ENCODE measurements around the gene AXDND1.
"Not testable (repeated sequence)": the region's sequence is repeated elsewhere in the genome, so short reads cannot be mapped to it uniquely, and the experiment has no call there.

The AXDND1 gene

DNA sequence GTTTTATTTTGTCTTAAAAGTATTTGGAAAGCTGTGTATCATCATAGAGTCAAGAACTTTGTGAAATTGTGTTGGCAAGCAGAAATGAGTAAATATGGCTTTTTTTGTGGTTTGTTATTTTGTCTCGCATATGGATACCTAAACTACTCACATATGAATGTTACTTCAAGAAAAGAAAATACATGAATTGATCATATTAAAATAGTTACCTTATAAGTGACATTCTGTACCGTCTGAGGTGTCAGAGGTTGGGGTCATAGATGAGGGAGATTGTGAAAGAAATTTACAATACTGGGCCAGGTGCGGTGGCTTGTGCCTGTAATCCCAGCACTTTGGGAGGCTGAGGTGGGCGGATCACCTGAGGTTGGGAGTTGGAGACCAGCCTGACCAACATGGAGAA lies 31.3 kb upstream of the AXDND1 start:
- Histone ChIP-seq H3K9me3 (ENCODE audit: control insufficient read depth in 2 of 2, low read length in 2 of 2) (no peaks in the 10 kb centered on the region), H3K9ac (ENCODE audit: low read length in 2 of 2) (no peak overlapping the region)

DNA sequence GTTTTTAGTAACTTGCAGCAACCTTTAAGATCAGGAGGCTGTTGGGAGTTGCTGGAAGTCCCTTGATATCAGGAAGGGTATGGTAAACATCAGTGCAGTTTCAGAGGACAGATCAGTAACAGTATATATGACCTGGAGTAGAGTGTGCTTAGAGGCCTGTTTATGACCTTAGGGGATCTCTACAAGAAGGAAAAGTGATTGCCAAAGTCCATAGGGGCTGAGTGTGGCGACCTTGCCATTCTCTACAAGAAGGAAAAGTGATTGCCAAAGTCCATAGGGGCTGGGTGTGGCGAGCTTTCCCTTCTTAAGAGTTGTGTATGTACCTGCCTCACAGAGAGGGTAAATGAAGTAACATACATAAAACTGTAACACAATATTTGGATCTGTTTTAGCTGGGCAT lies 28.5 kb upstream of the AXDND1 start:
- Histone ChIP-seq H3K9ac (ENCODE audit: low read length in 2 of 2) (no peak overlapping the region), H3K9me3 (ENCODE audit: control insufficient read depth in 2 of 2, low read length in 2 of 2) (no peaks in the 10 kb centered on the region), H3K27me3 (ENCODE audit: control insufficient read depth in 1 of 2, insufficient read depth in 2 of 2, low read length in 2 of 2) (no peaks in the 10 kb centered on the region), H3K4me1 (ENCODE audit: control insufficient read depth, insufficient read depth, low read length) (no peaks in the 10 kb centered on the region), H3K36me3 (ENCODE audit: control insufficient read depth in 2 of 2, insufficient read depth in 2 of 2, low read length in 2 of 2) (peaks cover 3 to 9% of the 10 kb centered on the region in 2 donors), H3K4me3 (ENCODE audit: low read length in 2 of 2) (no peak overlapping the region), H3K27ac (ENCODE audit: low read length) (no peak overlapping the region)

More for the DNA sequence above, 31.3 kb upstream of the AXDND1 start:
- Histone ChIP-seq H3K4me1 (ENCODE audit: control insufficient read depth, insufficient read depth, low read length) (no peaks in the 10 kb centered on the region), H3K27me3 (ENCODE audit: control insufficient read depth in 1 of 2, insufficient read depth in 2 of 2, low read length in 2 of 2) (no peaks in the 10 kb centered on the region), H3K27ac (ENCODE audit: low read length) (no peak overlapping the region), H3K4me3 (ENCODE audit: low read length in 2 of 2) (no peak overlapping the region), H3K36me3 (ENCODE audit: control insufficient read depth in 2 of 2, insufficient read depth in 2 of 2, low read length in 2 of 2) (peaks cover 0 to 4% of the 10 kb centered on the region in 2 donors)

GRCh38 chr1:179337942-179338560 lies 27.7 kb upstream of the AXDND1 start:
- H3K9ac ChIP-seq (ENCODE audit: low read length in 2 of 2), result no peak overlapping the region
- H3K27ac ChIP-seq (ENCODE audit: low read length), result no peak overlapping the region
- no peak overlapping the region for H3K4me3 ChIP-seq (ENCODE audit: low read length in 2 of 2)
- H3K36me3 ChIP-seq (ENCODE audit: control insufficient read depth in 2 of 2, insufficient read depth in 2 of 2, low read length in 2 of 2), result peaks cover 5 to 12% of the 10 kb centered on the region in 2 donors
- H3K4me1 ChIP-seq (ENCODE audit: control insufficient read depth, insufficient read depth, low read length), result no peaks in the 10 kb centered on the region
- no peaks in the 10 kb centered on the region for H3K27me3 ChIP-seq (ENCODE audit: control insufficient read depth in 1 of 2, insufficient read depth in 2 of 2, low read length in 2 of 2)
- no peaks in the 10 kb centered on the region for H3K9me3 ChIP-seq (ENCODE audit: control insufficient read depth in 2 of 2, low read length in 2 of 2)

DNA sequence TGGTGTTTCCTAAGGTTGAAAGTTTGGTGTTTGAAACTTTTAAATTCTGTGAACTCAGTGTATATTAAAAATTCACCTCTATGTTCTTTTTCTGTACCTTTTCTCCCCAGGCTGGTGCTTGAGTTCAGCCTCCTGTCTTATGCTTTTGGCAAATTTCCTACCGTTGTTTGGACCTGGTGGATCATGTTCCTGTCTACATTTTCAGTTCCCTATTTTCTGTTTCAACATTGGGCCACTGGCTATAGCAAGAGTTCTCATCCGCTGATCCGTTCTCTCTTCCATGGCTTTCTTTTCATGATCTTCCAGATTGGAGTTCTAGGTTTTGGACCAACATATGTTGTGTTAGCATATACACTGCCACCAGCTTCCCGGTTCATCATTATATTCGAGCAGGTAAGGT lies 24.9 kb upstream of the AXDND1 start:
- no peak overlapping the region for H3K27ac ChIP-seq (ENCODE audit: low read length)
- H3K9me3 ChIP-seq (ENCODE audit: control insufficient read depth in 2 of 2, low read length in 2 of 2), result no peaks in the 10 kb centered on the region
- peaks cover 17 to 27% of the 10 kb centered on the region in 2 donors for H3K36me3 ChIP-seq (ENCODE audit: control insufficient read depth in 2 of 2, insufficient read depth in 2 of 2, low read length in 2 of 2)

GRCh38 chr1:179341943-179342547 lies 23.7 kb upstream of the AXDND1 start:
- H3K4me3 ChIP-seq (ENCODE audit: low read length in 2 of 2), result no peak overlapping the region
- H3K9me3 ChIP-seq (ENCODE audit: control insufficient read depth in 2 of 2, low read length in 2 of 2), result no peaks in the 10 kb centered on the region
- H3K9ac ChIP-seq (ENCODE audit: low read length in 2 of 2), result no peak overlapping the region
- no peaks in the 10 kb centered on the region for H3K27me3 ChIP-seq (ENCODE audit: control insufficient read depth in 1 of 2, insufficient read depth in 2 of 2, low read length in 2 of 2)
- H3K27ac ChIP-seq (ENCODE audit: low read length), result no peak overlapping the region
- no peaks in the 10 kb centered on the region for H3K4me1 ChIP-seq (ENCODE audit: control insufficient read depth, insufficient read depth, low read length)
- peaks cover 21 to 32% of the 10 kb centered on the region in 2 donors for H3K36me3 ChIP-seq (ENCODE audit: control insufficient read depth in 2 of 2, insufficient read depth in 2 of 2, low read length in 2 of 2)

More for the DNA sequence above, 24.9 kb upstream of the AXDND1 start:
- H3K27me3 ChIP-seq (ENCODE audit: control insufficient read depth in 1 of 2, insufficient read depth in 2 of 2, low read length in 2 of 2), result no peaks in the 10 kb centered on the region
- no peak overlapping the region for H3K9ac ChIP-seq (ENCODE audit: low read length in 2 of 2)
- H3K4me3 ChIP-seq (ENCODE audit: low read length in 2 of 2), result no peak overlapping the region
- H3K4me1 ChIP-seq (ENCODE audit: control insufficient read depth, insufficient read depth, low read length), result no peaks in the 10 kb centered on the region

GRCh38 chr1:179342740-179343404 lies 22.9 kb upstream of the AXDND1 start:
- H3K4me1 ChIP-seq (ENCODE audit: control insufficient read depth, insufficient read depth, low read length), result no peaks in the 10 kb centered on the region
- no peak overlapping the region for H3K27ac ChIP-seq (ENCODE audit: low read length)
- H3K36me3 ChIP-seq (ENCODE audit: control insufficient read depth in 2 of 2, insufficient read depth in 2 of 2, low read length in 2 of 2), result peaks cover 26 to 27% of the 10 kb centered on the region in 2 donors
- no peak overlapping the region for H3K9ac ChIP-seq (ENCODE audit: low read length in 2 of 2)
- no peaks in the 10 kb centered on the region for H3K27me3 ChIP-seq (ENCODE audit: control insufficient read depth in 1 of 2, insufficient read depth in 2 of 2, low read length in 2 of 2)
- no peak overlapping the region for H3K4me3 ChIP-seq (ENCODE audit: low read length in 2 of 2)
- H3K9me3 ChIP-seq (ENCODE audit: control insufficient read depth in 2 of 2, low read length in 2 of 2), result no peaks in the 10 kb centered on the region

DNA sequence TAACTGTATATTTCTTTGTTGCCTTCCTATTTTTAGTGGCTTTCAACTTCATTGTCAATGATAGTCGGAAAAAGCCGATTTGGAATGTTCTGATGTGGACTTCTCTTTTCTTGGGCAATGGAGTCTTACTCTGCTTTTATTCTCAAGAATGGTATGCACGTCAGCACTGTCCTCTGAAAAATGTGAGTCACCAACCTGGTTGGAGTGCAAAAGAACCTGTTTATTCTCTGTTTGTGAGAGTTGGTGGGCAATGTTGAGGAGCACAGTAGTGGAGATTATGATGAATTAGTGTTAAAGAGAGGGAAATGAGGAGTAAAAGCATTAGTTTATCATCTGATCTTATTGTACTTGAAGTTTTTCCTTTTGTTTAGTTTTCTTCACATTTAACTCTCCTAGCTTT lies 14.5 kb upstream of the AXDND1 start:
- H3K36me3 ChIP-seq (ENCODE audit: control insufficient read depth in 2 of 2, insufficient read depth in 2 of 2, low read length in 2 of 2), result peaks cover 5 to 36% of the 10 kb centered on the region in 2 donors

DNA sequence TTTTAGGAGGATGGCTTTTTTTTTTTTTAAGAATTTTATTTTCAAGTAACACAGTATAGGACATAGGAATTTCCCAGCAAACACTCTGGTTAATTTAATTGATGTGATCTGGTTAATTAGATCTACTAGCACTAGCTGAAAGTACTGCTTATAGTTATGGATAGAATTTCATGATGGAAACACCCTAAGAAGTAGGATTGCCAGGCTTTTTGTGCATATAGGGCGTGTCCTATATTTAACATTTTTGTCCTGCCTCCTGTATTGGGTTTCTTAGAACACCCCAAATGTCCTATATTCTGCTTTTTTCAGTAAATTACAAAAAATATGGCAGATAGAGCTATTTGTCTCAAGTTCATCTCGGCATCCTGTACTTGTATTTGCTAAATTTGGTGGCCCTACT lies 13.5 kb upstream of the AXDND1 start:
- H3K4me3 ChIP-seq (ENCODE audit: low read length in 2 of 2), result no peak overlapping the region
- peaks cover 2 to 32% of the 10 kb centered on the region in 2 donors for H3K36me3 ChIP-seq (ENCODE audit: control insufficient read depth in 2 of 2, insufficient read depth in 2 of 2, low read length in 2 of 2)
- no peak overlapping the region for H3K27ac ChIP-seq (ENCODE audit: low read length)
- no peaks in the 10 kb centered on the region for H3K4me1 ChIP-seq (ENCODE audit: control insufficient read depth, insufficient read depth, low read length)
- no peaks in the 10 kb centered on the region for H3K9me3 ChIP-seq (ENCODE audit: control insufficient read depth in 2 of 2, low read length in 2 of 2)
- no peaks in the 10 kb centered on the region for H3K27me3 ChIP-seq (ENCODE audit: control insufficient read depth in 1 of 2, insufficient read depth in 2 of 2, low read length in 2 of 2)
- no peak overlapping the region for H3K9ac ChIP-seq (ENCODE audit: low read length in 2 of 2)

More for the DNA sequence above, 14.5 kb upstream of the AXDND1 start:
- no peak overlapping the region for H3K9ac ChIP-seq (ENCODE audit: low read length in 2 of 2)
- H3K9me3 ChIP-seq (ENCODE audit: control insufficient read depth in 2 of 2, low read length in 2 of 2), result no peaks in the 10 kb centered on the region
- H3K4me3 ChIP-seq (ENCODE audit: low read length in 2 of 2), result no peak overlapping the region
- no peaks in the 10 kb centered on the region for H3K27me3 ChIP-seq (ENCODE audit: control insufficient read depth in 1 of 2, insufficient read depth in 2 of 2, low read length in 2 of 2)
- H3K27ac ChIP-seq (ENCODE audit: low read length), result no peak overlapping the region
- no peaks in the 10 kb centered on the region for H3K4me1 ChIP-seq (ENCODE audit: control insufficient read depth, insufficient read depth, low read length)

DNA sequence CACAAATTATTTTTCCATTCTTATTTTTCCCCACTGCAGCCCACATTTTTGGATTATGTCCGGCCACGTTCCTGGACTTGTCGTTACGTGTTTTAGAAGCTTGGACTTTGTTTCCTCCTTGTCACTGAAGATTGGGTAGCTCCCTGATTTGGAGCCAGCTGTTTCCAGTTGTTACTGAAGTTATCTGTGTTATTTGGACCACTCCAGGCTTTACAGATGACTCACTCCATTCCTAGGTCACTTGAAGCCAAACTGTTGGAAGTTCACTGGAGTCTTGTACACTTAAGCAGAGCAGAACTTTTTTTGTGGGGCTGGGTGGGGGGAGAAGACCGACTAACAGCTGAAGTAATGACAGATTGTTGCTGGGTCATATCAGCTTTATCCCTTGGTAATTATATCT lies 12.2 kb upstream of the AXDND1 start:
- Histone ChIP-seq H3K36me3 (ENCODE audit: control insufficient read depth in 2 of 2, insufficient read depth in 2 of 2, low read length in 2 of 2) (peaks cover 2 to 21% of the 10 kb centered on the region in 2 donors), H3K27me3 (ENCODE audit: control insufficient read depth in 1 of 2, insufficient read depth in 2 of 2, low read length in 2 of 2) (no peaks in the 10 kb centered on the region), H3K9ac (ENCODE audit: low read length in 2 of 2) (no peak overlapping the region), H3K4me3 (ENCODE audit: low read length in 2 of 2) (no peak overlapping the region), H3K9me3 (ENCODE audit: control insufficient read depth in 2 of 2, low read length in 2 of 2) (no peaks in the 10 kb centered on the region), H3K4me1 (ENCODE audit: control insufficient read depth, insufficient read depth, low read length) (no peaks in the 10 kb centered on the region), H3K27ac (ENCODE audit: low read length) (no peak overlapping the region)

GRCh38 chr1:179361631-179362030 lies 4.1 kb upstream of the AXDND1 start:
- H3K4me1 ChIP-seq (ENCODE audit: control insufficient read depth, insufficient read depth, low read length); H3K36me3 ChIP-seq (ENCODE audit: control insufficient read depth in 2 of 2, insufficient read depth in 2 of 2, low read length in 2 of 2); H3K4me3 ChIP-seq (ENCODE audit: low read length in 2 of 2); H3K9ac ChIP-seq (ENCODE audit: low read length in 2 of 2); H3K27ac ChIP-seq (ENCODE audit: low read length); H3K9me3 ChIP-seq (ENCODE audit: control insufficient read depth in 2 of 2, low read length in 2 of 2); H3K27me3 ChIP-seq (ENCODE audit: control insufficient read depth in 1 of 2, insufficient read depth in 2 of 2, low read length in 2 of 2): not testable (repeated sequence)
